HG03439 (cell line): ENCODE data around the gene VPS4A.
"Not testable (repeated sequence)": the region's sequence is repeated elsewhere in the genome, so short reads cannot be mapped to it uniquely, and the experiment has no call there.

Source experiments
- ATAC-seq: cut with Tn5 transposase; IDR thresholded peaks from one replicate; pipeline ENCODE4 v1.9.1; 2021; ENCODE audit warnings: mild to moderate bottlenecking, moderate library complexity; ENCODE audit not compliant: unreplicated experiment

The VPS4A gene

DNA sequence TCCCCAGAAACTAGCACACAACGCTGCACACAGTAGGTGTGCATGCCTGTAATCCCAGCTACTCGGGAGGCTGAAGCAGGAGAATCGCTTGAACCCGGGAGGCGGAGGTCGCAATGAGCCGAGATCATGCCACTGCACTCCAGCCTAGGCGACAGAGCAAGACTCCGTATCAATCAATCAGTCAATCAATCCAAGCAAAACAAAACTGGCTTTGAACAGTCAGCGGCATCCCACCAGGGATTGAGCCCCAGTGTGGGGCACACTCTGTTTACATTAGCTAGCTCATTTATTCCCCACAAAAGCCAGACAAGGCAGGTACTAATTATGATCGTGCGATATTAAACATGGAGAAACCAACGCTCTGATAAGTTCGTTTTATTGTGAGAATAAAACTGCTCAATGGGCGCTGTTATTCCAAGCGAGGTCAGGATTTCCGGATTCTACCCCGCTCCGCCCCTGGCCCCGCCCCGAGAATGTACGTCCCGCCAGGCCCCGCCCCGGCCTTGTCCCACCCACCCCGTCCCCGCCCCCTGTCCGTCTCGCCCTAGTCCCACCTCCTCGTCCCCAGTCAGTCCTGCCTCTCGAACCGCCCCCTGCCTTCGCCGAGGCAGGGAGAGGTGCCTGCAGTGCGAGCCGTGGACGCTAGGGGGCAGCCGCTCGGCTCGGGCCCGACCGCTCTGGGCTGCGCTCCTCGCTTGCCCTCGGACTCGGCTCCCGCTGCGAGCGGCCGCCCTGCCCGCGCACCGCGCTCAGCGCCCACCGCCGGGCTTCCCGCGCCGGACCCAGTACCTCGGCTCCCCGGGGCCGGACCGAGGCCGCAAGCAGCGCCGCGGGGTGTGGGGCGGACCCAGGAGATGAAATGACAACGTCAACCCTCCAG is at the start of gene VPS4A:
TSS of gene VPS4A (plus strand) at position 698 of the 880 bp plus-strand sequence. CDS start at position 860, 162 bp downstream.
- peak; percentile 92 for ATAC-seq

DNA sequence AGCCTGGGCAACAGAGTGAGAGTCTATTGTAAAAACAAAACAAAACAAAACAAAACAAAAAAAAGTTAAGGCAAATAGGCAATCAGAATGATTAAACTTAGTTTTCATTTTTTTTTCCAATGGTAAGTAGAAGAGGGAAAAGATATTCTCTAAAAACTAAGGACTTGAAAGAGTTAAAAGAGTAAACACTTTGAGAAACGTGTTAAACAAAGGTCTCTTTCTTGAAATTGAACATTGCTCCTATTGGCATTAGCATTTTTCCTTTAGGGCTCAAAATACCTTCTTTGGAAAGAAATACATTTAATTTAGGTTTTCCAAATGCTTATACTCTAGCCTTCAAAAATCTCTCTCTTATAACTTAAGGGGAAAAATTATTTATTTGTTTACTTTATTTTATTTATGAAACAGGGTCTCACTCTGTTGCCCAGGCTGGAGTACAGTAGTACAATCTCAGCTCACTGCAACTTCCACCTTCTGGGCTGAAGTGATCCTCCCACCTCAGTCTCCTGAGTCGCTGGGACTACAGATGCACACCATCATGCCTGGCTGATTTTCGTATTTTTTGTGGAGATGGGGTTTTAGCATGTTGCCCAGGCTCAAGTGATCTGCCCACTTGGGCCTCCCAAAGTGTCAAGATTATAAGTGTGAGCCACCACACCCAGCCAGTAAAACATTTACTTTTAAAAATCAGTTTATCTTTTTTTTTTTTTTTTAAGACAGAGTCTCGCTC is 44.7 kb upstream of the VPS4A start:
- ATAC-seq = no peak

DNA sequence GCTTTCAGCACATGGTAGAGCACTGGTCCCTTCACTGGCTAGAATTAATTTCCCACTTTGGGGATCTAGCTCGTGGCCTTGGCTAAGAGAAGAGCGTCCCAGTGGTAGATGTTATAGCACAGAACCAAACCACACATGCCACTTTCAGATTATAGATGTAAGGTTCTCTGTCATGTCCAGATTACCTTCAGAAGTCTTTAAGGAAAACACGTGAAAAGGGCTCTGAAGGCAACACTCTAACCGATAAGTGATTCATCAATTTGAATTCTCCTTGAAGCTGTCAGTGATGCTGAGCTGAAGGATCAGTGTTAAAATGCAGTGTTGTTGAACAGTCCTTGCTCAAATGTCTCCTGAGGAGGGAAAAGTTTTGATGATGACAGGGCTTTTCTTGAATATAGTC is 43.5 kb upstream of the VPS4A start:
- ATAC-seq = no peak

DNA sequence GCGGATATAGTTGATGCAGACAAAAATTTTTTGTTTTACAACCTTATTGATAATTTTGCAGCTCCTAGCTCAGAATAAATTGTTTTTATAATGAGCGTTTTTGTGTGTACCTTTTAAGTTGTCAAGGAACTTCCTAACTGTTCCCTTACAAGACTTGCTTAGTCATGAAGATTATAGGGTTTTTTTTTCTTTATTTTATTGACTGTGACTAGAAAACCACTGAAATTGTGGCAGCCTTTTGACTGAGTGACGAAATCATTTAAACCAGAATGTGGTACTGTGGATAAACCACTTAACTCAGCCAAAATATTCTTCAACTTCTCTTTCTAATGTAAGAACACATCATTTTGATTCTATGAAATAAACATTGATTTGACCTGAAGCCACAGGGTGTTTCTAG is 40.8 kb upstream of the VPS4A start:
- no peak for ATAC-seq

DNA sequence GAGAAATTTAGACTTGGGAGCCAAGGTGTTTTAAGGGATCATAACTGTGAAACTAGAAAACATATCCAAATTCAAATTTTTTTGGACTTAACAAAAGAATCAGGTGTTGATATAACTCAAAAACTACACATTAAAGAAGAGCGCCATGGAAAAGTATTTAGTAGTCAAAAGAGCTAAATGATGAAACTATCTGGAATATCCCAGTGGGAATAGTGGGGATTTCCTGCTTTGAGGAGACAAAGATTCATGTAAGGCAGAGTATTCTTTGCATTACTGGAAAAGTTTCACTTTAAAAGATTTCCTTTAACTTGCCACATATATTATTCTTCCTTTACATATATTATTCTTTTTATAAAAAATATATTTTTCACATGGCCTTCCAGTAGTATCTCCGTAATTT is 40.3 kb upstream of the VPS4A start:
- ATAC-seq = no peak

DNA sequence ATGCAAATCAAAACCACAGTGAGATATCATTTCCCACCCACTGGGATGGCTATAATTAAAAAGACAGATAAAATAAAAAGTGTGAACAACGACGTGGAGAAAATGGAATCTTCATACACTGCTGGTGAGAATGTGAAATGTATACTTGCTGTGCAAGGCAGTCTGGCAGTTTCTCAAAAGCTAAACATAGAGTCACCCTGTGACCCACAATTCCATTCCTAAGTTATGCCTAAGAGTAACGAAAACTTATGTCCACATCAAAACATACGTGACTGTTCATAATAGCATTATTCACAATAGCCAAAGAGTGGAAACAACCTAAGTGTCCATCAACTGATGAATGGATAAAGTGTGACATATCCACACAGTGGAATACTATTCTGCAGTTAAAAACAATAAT is 38.1 kb upstream of the VPS4A start:
- ATAC-seq = no peak

DNA sequence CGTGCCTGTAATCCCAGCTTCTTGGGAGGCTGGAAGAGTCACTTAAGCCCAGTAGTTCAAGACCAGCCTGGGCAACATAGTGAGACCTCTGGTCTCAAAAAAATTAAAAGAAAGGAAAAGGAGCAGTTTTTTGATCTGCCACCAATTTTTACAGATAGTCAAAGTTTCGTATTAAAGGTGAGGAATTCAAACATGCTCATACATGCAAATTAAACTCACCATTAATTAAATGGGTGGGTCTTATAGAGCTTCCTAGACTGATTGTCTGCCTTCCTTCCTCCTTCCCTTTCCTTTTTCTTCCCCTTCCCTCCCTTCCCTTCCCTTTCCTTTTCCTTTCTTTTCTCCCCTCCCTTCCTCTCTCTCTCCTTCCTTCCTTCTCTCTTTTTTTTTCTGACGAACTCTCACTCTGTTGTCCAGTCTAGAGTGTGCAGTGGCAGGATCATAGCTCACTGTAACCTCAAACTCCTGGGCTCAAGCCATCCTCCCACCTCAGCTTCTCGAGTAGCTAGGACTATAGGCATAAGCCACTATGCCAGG is 36.4 kb upstream of the VPS4A start:
- ATAC-seq = no peak

DNA sequence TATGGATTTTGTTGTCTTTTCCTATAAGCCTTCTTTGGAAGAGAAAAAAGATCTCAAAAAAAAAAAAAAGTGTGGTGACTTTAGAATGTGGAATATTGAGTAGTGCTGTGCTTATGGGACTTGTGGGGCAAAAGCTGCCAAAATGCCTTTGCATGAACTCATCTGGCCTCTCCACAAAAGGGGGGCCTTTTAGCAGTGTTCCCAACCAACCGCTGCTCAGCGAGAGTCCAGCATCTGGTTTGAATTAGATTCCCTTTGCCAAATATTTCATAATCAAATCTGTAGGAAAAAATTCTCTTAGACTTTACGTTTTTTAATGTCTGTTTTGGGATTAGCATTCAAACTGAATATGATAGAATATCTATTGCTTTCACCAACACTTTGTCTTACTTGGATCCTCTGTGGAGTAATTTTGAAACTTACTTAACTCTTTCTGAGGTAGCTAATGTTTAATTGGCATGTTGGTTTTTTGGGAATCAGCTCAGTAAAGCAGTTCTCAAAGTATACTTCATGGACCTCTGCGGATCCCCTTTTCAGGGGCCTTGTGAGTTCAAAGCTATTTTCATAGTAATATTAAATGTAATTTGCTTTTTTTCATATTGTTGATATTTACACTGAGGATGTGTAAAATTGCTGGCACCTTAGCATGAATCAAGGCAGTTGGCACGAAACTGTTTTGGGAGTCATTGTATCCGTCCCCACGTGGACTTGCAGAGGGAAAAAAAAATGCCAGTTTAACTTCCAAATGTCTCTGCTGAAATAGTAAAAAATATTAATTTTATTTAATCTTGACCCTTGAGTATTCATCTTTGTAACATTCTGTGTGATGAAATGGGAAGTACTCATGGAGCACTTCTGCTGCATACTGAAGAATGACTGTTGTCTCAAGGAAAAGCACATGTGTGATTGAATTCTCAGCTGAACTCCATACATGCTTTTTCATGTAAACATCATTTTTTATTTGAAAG is 34.7 kb upstream of the VPS4A start:
- ATAC-seq = no peak

DNA sequence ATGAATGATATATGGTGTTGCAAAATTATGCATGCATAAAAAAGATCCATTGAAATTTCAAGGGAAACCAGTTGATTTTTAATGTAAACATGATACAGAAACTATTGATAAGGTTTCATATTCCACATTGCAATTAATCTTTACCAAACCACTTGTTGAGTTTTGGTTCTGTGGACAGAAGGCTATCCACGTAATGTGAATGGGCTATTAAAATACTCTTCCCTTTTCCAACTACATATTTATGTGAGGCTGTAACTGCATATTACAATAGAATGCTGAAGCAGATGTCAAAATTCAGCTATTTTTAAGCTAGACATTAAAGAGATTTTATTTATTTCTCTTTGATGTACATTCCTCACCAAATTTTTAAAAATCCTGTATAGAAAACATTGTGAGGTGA is 33.7 kb upstream of the VPS4A start:
- no peak for ATAC-seq

DNA sequence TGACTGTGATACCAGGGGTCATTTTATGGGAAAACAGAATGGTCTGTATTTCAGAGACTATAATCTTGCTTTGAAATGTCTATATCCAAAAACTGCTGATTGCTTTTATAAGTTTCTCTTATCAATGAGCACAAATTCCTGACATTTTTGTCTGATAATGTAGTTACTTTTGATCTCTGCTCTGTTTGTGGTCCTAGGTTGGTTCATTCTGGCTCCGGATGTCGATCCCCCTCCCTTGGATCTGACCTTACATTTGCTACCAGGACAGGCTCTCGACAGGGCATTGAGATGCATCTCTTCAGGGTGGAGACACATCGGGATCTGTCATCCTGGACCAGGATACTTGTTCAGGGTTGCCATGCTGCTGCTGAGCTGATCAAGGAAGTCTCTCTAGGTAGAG is 27.3 kb upstream of the VPS4A start:
- ATAC-seq = no peak

DNA sequence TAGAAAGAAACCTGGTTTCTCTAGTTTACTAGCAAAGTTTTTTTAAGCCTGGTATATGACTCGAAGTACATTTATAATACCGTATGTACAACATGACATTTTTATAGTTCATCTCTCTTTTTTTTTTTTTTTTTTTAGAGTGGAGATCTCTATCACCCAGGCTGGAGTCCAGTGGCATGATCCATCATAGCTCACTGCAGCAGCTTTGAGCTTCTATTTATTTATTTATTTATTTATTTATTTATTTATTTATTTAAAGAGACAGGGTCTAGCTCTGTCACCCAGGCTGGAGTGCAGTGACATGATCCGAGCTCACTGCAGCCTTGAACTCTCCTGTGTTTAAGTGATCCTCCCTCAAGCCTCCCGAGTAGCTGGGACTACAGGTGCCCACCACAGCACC is 25.9 kb upstream of the VPS4A start:
- ATAC-seq = no peak

DNA sequence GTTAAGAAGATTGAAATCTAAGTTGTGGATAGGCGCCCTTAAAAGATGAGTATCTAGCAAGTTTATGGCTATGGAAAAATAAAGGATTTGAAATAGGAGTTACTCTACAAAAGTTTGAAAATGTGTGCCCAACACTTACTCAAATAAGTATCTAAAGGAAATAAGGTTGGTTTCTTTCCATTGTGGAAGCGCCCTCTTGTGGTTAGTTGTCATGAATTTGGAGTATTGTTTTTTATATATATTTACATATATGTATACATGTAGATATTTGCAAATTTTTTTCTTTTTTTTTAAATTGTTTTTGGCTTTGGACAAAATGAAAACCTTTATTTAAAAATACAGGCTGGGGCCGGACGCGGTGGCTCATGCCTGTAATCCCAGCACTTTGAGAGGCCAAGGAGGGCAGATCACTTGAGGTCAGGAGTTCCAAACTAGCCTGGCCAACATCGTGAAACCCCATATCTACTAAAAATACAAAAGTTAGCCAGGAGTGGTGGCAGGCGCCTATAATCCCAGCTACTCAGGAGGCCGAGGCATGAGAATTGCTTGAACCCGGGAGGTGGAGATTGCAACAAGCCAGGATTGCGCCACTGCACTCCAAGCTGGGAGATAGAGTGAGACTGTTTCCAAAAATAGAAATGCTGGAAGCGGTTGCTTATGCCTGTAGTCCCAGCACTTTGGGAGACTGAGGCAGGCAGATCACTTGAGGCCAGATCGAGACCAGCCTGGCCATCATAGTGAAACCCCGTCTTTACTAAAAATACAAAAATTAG is 24.0 kb upstream of the VPS4A start:
- no peak for ATAC-seq

DNA sequence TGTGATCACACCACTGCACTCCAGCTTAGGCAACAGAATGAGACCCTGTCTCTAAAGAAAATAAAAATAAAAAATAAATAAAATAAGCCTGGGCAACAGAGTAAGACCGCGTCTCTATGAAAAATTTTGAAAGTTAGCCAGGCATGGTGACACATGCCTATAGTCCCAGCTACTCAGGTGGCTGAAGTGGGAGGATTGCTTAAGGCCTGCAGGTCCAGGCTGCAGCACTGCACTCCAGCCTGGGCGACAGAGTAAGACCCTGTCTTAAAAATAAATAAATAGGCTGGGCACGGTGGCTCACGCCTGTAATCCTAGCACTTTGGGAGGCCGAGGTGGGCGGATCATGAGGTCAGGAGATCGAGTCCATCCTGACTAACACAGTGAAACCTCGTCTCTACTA is 19.5 kb upstream of the VPS4A start:
- ATAC-seq = not testable (repeated sequence)

DNA sequence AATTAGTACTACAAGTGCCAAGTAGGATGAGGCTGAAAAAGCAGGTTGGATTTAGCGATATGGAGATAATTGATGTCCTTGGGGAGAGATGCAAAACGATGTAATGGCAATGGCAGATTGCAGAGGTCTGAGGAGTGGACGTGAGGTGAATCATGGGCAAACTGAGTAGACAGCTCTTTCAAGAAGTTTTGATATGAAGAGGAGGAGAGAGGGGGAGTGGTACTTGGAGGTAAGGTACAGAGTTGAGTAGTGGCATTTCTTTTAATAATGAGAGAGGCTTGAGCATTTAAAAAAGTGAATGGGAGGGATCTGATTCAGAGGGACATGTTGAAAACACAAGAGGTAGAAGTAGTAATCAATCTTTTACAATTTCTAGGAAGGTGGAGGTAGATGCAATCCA is 17.7 kb upstream of the VPS4A start:
- ATAC-seq = no peak

DNA sequence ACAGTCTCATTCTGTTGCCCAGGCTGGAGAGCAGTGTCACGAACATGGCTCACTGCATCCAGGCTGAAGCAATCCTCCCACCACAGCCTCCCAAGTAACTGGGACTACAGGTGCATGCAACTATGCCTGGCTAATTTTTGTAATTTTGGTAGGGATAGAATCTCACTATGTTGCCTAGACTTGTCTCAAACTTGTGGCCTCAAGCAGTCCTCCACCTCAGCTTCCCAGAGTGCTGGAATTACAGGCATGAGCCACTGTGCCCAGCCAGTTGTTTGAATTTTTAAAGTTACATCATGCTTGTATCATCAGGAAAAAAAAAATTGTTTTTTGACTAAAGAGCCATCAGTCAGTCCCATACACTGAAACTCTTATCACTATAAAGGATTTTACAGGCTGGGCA is 17.1 kb upstream of the VPS4A start:
- no peak for ATAC-seq

DNA sequence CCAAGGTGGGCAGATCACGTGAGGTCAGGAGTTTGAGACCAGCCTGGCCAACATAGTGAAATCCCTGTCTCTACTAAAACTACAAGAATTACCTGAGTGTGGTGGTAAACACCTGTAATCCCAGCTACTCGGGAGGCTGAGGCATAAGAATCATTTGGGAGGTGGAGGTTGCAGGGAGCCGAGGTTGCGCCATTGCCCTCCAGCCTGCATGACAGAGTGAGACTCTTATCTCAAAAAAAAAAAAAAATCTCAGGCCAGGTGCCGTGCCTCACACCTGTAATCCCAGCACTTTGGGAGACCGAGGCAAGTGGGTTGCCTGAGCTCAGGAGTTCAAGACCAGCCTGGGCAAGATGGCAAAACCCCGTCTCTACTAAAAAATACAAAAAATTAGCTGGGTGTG is 14.4 kb upstream of the VPS4A start:
- not testable (repeated sequence) for ATAC-seq

DNA sequence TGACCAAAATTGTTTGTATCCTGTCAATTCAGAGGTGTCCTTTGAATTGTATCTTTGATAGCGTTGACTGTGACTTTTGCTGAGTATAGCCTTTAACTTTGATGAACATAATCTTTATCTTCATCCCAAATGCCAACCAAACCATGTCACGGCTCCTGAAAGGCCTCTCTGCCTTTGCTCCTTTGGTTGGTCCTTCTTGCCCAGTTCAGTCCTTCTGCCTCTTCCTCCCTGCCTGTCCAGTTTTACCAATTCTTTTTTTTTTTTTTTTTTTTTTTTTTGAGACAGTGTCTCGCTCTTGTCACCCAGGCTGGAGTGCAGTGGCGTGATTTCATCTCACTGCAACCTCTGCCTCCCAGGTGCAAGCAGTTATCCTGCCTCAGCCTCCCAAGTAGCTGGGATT is 12.9 kb upstream of the VPS4A start:
- ATAC-seq = no peak

DNA sequence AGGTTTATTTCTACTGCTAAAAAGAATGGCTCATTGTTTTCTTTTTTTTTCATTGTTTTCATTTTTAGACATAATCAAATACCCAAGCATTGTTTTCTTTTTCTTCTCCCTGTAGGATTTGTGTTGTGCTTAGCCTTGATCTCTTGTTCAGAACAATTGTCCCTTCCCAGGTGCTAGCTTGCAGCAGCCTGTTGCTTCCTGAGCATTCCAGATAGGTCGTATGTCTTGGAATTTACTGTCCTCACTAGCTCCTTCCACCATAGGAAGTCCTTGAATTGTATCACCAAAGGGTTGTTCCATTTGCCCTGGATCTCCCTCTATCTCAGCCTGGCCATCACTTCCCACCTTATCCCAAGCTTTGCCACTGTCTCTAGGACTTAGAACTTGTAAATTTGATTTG is 10.0 kb upstream of the VPS4A start:
- no peak for ATAC-seq

DNA sequence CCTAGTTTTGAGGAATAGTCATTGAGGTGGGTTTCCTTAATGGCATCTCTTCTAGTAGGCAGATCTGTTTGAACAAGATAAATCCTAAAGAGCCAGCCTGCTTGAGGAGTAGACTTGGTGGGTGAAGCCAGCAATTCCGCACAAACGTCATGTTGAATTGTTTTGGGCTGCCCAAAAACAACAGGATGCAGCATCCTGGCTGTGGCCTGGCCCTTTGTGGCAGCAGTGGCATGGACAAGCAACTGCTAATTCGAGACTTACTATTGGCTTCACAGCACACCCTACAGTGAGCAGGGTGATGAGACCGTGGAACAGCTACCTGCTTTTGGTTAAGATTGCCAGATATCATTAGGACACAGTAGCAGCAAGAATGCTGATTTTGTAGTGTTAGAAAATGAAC is 9.3 kb upstream of the VPS4A start:
- no peak for ATAC-seq

DNA sequence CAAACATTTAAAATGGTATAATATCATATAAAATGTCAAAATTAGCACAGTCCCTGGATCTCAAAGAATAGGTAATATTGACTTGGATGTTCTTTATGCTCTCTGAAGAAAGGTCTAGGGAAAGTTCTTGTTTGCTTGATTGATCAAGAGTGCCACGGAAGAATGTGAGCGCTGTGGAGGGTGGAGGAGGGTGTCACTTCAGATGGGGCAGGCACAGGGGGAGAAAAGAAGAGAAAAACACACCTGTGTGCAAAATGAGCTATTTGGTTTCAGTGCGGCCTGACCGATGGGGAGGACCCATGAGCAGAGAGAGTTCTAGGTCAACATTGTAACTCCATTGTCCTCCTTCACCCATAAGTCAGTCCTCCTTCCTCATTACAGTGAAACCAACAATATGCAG is 8.8 kb upstream of the VPS4A start:
- ATAC-seq = no peak
